ENCODE data around the gene HSPB7. TPM values are rescaled to one million over a fixed set of nuclear protein-coding genes. Genes with fewer than 3 reads are reported as not detected.

The HSPB7 gene
- total RNA-seq, 1 experiment from 2014 or later: not detected

- no peak overlapping the region for H2BK5ac ChIP-seq (ENCODE audit: insufficient read length, low read length)
- no peaks in the 10 kb centered on the region for H3K9me3 ChIP-seq (ENCODE audit: control insufficient read depth, low read depth, low read length)
- H4K91ac ChIP-seq (ENCODE audit: insufficient read length, low read depth, low read length): no peak overlapping the region
- no peaks in the 10 kb centered on the region for H3K79me2 ChIP-seq (ENCODE audit: insufficient read depth, low read length)
- no peaks in the 10 kb centered on the region for H3K23me2 ChIP-seq (ENCODE audit: insufficient read length, low read depth, low read length, poor library complexity, severe bottlenecking)
- H3K4me3 Mint-ChIP-seq: no peak overlapping the region
- no peak overlapping the region for H2AFZ ChIP-seq (ENCODE audit: low read length)
- no peak overlapping the region for H4K5ac ChIP-seq (ENCODE audit: insufficient read length, low read depth, low read length)
- peaks cover 0 to 6% of the 10 kb centered on the region in 2 experiments; a peak in 1 of 5 replicates for H3K9me3 Mint-ChIP-seq
- no peak overlapping the region for H3K9ac ChIP-seq (ENCODE audit: extremely low read depth, insufficient read length, low read length)
- H3K79me1 ChIP-seq (ENCODE audit: insufficient read depth, low read depth, low read length, poor library complexity, severe bottlenecking): no peaks in the 10 kb centered on the region
- no peak overlapping the region for H2AK5ac ChIP-seq (ENCODE audit: insufficient read length, low read length)
- H3K14ac ChIP-seq (ENCODE audit: insufficient read depth, low read length): no peak overlapping the region
- no peak overlapping the region for H2BK20ac ChIP-seq (ENCODE audit: low read depth, low read length, poor library complexity, severe bottlenecking)
- no peak overlapping the region for H3K4ac ChIP-seq (ENCODE audit: low read depth, low read length)
- H3K27ac ChIP-seq (ENCODE audit: insufficient read length, low read depth, low read length): no peak overlapping the region
- no peaks in the 10 kb centered on the region for H3K27me3 ChIP-seq (ENCODE audit: insufficient read depth, low read length)
- H4K8ac ChIP-seq (replicated peaks; ENCODE audit: insufficient read length, low read depth, low read length): no peak overlapping the region
- no peak overlapping the region for H3K56ac ChIP-seq (ENCODE audit: insufficient read length, low read depth, low read length)
- no peak for DNase-seq
- no peak overlapping the region for H3T11ph ChIP-seq (ENCODE audit: low read length)
- peaks cover 36% of the 10 kb centered on the region for H3K27me3 Mint-ChIP-seq (ENCODE audit: low read depth)
- H3K4me1 ChIP-seq (ENCODE audit: insufficient read depth, low read length): no peaks in the 10 kb centered on the region
- no peak overlapping the region for H3K27ac Mint-ChIP-seq
- no peak overlapping the region for H3K18ac ChIP-seq (ENCODE audit: insufficient read length, low read depth, low read length)
- H3K36me3 Mint-ChIP-seq (ENCODE audit: insufficient read depth in 1 of 3, low read depth in 3 of 3): no peaks in the 10 kb centered on the region
- H2BK15ac ChIP-seq (ENCODE audit: low read depth, low read length): no peak overlapping the region
- H2BK12ac ChIP-seq (ENCODE audit: insufficient read length, low read depth, low read length): no peak overlapping the region
- H3K4me1 Mint-ChIP-seq: no peaks in the 10 kb centered on the region
- no peaks in the 10 kb centered on the region for H4K20me1 ChIP-seq (ENCODE audit: control insufficient read depth, insufficient read depth, insufficient read length)
- WGBS (ENCODE audit: extremely low coverage, insufficient read length, low lambda C conversion rate): no CpG with 5 or more reads among the region's 1 CpG
- no peak overlapping the region for H2BK120ac ChIP-seq (ENCODE audit: low read depth, low read length, poor library complexity, severe bottlenecking)
- no peak overlapping the region for H3K23ac ChIP-seq (ENCODE audit: insufficient read length, low read depth, low read length)
- TF ChIP-seq CTCF (conservative IDR thresholded peaks at IDR 0.05): no peak
- no peak overlapping the region for H3K4me2 ChIP-seq (ENCODE audit: insufficient read depth, insufficient read length, low read length)
These were observed 34.6 kb downstream of the HSPB7 start for GRCh38 chr1:15983275-15983674.
